HG03175 (cell line): ENCODE measurements around the gene ELMO1.

ENCODE experiments used
- ATAC-seq: cut with Tn5 transposase; IDR thresholded peaks from one replicate; pipeline ENCODE4 v1.9.1; 2021; ENCODE audit warnings: mild to moderate bottlenecking, moderate library complexity; ENCODE audit not compliant: unreplicated experiment

ELMO1 gene

GRCh38 chr7:37433166-37433565 lies 15.5 kb downstream of the ELMO1 start:
- no peak for ATAC-seq

DNA sequence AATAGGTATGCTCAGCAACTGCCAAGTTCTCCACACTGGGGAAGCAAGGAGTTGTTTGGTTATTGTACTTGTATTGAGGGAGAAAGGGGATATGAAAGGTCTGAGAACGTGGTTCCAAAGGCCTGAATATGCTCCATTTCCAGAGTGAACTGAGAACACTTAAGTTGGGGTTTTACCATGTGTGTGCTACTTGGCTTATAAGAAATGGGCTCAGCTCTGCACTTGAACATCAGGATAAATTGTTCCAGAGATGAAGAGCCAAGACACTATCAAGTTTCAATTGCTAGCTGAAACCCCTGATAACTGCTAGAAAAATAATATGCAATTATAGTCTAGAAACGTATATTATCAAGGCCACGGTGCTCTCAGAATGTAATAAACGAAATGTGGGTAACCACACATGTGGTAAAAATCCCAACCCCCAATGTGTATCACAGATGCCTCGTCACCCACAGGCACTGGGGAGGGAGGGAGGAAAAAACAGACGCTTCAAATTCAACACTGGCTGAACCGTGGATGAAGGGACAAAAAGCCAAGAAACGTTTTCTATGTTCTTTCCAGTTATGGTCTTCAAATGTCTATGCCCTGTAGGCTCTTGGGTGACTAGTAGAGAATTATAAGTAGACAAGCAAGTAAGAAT lies 16.3 kb downstream of the ELMO1 start:
- ATAC-seq, result no peak

DNA sequence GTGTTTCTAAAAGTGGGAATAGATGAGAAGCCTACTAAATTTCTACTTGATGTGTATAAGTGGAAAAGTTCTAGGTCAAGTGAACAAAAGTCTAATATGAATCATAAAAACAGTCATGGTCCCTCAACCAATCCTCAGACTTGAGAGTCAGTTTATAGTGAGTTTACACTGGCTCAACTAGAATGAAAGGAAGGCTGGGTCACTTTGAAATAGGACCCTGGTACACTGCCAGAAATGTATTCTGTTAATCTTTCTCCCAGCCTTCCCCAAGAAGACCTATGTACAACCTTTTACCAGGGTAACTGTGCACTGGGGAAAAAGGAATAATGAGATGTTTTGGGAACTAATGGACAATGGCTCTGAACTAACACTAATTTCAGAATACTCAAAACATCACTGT lies 17.3 kb downstream of the ELMO1 start:
- ATAC-seq, result no peak

DNA sequence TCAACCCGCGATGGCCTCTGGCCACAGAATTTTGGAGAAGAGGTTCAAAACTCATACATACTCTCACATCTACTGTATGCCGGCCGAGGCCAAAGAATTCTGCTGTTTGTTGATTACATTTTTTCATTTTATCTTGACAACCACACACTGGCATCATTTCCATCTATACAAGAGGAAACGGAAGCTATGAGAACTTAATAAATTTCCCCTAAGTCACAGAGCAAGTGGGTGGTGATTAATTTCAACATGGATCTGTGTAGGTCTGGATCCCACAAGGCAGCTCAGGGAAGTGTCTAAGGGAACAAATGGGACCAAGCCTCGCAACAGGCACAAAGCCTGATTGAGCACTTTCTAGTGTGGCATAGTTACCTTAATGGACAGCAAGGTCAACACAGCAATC lies 18.0 kb downstream of the ELMO1 start:
- ATAC-seq, result no peak

DNA sequence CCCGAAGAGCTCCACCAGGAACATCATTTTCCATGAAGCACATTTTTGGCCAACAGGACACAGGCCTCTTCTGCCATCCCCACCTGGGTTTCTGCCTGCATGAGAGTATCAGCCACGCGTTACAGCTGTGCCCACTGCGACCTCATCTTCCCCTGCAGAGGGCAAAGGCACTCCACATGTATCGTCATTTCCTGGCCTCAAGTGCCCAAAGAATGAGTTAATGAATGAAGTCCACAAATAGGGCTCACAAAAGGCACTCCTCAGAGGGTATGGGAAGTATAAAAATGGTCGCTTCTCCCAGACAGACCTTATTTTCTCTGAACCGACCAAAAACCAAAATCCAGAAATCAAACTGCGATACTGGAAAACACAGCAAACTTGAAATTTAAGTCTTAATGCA lies 18.5 kb downstream of the ELMO1 start:
- no peak for ATAC-seq

- no peak for ATAC-seq
These were observed 19.3 kb downstream of the ELMO1 start for GRCh38 chr7:37429435-37429791.

GRCh38 chr7:37428681-37429434 lies 19.8 kb downstream of the ELMO1 start:
- ATAC-seq, result no peak

DNA sequence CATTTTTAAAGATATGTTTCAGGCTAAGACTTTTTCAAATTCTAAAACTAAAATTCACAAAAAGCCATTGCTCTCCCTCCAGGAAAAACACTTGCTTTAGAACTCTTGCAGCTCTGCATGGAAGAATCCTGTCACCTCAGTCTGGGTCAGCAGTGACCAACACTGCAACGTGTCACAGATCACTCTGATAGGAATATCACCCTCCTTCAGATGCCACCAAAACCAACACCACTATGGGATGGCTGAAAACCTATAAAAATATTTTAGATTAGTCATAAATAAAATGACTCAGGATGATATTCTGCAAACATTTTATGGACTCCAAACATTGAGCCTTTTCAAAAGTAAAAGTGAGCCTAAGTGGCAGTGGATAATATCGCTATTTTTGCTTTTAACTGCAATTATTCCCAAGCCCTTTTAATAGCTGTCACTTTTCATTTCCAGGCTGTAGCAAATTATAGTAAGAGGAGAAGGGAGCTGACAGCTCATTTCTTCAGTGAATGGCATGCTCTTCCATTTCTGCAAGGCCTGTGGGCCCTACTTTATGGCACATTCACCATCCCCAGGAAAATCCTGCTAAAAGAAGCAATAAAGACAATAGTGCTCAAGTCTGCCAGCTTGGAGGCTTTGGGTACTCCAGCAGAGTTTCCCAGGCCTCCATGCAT lies 21.3 kb downstream of the ELMO1 start:
- ATAC-seq, result no peak

DNA sequence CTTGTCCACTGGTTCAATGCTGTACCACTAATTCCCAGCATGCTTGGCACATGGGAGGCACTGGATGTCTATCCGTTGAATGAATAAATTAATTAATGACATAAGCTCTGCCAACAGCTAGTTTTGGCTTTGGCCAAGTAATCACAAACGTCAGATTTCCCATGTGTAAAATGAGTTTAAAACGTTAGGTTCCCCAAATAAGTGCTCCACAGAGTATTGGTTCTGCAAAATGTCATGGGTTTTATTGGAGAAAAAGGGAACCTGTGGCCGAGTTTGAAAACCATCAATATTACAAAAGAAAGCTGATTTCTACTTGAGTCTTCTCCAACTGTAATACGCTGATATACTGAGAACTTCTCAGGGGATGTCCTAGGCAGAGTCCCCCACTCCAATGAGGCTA lies 23.2 kb downstream of the ELMO1 start:
- no peak for ATAC-seq

DNA sequence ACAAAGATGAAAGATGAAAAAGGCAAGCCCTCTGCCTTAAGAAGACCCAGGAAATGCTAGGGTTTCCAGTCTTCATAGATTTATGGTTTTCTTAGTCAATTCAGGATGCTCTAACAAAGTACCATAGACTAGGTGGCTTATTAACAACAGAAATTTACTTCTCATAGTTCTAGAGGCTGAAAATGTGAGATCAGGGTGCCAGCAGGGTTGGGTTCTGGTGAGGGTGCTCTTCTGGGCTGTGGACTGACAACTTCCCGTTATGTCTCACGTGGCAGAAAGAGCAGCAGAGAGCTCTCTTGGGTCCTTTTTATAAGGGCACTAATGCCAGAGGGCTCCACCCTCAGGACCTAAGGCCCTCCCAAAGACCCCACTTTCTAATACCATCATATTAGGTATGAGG lies 23.7 kb downstream of the ELMO1 start:
- no peak for ATAC-seq

DNA sequence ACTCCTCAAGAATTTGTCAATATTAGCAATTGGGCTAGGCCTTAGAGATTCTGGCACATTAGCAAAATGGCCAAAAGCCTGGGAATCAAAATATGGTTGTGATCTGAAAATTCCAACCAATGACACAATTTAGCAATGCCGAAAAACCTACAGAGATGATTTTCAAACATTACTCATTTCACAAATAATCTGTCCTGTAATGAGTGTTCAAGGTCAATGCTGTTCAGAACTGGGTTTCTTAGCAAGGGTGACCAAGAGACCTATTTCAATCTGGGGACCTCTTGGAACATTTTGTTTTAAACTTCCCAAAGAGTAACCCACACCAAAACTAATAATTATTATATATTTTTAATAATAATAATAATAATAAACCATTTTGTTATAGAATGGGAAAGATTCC lies 24.1 kb downstream of the ELMO1 start:
- ATAC-seq, result no peak

DNA sequence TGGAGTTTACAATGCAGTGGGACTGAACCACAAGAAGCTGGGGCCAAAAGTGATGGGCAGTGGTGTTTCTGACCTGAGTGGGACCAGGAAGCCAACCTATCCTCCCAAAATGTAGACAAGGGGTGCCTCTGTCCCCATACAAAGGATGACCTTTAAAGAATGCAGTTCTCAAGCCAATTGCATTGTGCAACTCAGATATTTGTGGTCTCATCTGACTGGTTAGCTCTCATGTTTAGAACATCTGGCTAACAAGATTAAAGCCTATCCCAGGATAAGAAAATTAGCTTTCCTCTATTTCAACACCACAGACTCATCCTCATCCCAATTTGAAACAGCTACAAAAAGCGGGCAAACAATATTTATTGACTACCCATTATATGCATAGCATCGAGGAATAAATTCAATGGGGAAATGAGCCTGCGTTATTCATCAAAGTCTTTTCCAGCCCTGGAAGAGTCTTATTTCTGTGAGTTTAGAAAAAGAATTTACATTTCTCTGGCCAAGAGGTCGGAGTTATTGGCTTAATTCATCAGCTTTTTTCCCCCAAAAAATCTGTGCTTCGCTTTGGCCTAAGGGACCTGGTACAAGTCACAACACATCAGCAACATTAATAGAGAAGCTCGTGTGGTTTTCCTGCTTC lies 26.7 kb downstream of the ELMO1 start:
- no peak for ATAC-seq

DNA sequence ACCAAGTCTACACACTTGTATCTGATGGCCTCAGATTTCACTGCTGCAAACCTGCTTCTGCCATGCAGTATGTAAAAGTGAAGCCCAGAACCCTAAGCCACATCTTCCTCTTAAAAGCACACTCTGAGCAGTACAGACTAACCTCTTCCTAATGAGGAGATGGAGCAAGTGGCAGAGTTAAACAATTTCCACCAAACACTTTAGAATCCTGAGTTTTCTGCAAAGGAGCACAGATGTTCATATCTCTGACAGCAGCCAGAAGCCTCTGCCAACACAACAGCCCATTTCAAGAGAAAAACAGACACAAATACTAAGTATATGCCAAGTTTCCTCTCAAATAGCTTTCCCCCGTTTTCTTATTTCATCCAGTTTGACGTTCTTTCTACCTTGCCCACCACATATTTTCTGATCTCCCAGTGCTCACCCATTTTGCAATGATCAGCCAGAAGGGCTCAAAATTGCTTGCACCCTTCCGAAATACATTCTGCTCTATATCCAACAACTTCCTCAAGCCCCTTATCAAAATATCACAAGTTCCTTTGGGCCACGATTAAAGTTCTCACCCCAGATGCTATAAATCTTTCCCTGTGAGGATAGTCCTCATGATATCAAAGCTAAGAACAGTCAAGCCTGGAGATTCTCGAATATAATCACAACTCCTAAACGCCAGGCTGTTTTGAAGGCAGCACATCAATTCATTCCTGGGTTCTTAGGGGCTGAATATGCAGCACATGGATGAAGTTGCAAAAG lies 27.5 kb downstream of the ELMO1 start:
- no peak for ATAC-seq

DNA sequence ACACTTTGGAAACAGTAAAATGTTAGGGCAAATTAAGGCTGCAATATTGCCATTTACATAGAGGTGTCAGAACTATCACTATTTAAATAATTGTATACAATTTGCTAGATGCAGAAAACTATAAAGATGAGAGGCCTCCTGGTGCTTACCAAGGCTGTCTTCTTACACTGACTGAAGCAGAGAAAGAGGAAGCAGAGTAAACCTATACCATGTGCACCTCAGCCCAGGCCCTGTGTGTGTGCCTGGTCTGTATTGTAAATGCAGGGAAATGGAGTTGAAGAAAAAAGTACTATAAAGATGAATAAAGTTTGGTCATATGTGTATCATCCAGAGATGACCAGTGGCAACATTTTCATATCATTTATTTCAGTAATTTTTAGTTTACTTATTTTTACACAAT lies 29.2 kb downstream of the ELMO1 start:
- no peak for ATAC-seq

GRCh38 chr7:37418381-37418780 lies 30.3 kb downstream of the ELMO1 start:
- ATAC-seq, result no peak

DNA sequence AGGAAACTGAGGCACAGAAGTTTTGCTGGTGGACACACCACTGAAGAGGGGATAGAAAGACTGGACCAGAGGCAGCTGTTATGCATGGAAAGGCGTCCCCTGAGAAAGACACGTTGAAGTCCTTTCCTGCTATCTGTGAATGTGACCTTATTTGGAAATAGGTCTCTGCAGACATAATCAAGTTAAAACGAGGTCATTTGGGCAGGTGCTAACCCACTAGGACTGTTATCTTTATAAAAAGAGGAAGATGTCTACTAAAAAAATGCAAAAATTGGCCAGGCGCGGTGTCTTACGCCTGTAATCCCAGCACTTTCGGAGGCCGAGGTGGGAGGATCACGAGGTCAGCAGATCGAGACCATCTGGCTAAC lies 31.6 kb downstream of the ELMO1 start:
- no peak for ATAC-seq

DNA sequence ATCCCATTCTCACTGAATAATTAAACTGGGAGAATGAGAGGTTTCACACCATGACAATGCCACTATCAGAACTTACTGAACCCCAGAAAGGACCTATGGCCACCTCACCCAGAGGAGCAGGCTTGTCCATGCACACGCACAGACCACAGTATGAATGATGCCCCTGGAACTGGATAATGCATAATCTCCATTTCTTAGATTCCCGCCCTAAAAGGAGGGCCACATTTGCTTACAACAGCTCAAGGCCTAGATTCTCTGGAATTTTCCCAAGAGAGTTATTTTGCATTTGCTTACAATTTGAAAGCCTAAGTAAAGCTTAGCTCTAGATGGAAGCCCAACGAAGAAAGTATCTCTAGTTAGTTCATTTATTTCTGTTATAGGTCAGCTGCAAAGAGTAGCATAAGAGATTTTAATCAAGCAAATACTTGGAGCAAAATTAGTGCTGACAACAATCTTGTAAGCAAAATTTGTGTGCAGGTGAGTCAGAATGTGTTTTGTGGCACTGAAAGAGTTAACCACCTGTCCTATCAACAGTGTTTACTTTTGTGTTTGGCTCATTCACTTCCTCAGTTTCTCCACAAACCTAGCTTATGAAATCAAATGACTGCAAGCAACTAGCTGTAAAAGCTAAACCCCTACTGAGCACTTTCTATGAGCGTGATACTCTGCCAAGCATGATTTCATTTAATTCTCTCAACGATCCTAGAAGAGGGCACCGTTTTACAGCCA lies 32.1 kb downstream of the ELMO1 start:
- no peak for ATAC-seq

DNA sequence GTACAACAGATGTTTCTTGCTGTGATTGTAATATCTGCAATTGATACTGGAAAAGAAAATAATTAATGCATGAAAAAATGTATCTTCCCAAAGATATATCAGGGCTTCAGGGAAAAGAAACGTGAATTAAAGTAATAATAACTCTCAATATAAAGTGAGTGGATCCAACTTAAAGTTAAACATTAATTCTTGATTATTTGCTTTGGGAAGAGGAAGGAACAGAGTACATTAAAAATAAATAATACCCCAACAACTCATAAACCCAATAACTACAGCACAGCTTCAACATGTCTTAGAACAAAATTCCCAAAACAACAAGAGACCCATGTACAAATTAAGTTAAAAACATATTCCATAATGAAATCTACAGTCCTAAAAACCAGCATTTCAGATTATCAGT lies 33.0 kb downstream of the ELMO1 start:
- no peak for ATAC-seq

DNA sequence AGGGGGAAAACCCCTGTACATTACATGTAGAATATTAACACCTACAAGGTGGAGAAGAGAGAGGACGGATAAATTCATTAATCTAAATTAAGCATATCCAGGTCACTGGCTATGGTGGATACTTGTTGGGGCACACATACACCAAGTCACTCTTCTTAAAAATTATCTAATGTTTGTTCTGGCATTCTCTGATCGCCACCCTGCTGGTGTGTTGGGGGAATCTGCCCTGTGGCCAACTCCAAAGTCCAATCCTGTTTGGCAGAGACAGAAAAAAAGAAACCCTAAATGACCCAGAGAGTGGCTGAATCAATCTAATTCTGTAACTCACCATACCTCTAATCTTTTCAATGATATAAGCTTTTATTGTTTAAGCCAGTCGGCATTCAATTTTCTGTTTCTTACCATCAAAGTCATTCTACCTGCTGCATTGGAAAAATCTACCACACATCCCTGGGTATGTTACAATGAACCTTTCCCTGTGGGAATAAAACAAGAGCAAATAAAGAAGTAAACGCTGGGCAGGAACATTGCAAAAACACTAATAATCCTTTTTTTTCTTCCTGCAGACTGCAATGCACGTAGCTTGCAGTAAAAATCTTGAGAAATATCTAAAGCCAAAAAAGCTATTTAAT lies 34.2 kb downstream of the ELMO1 start:
- ATAC-seq, result no peak

GRCh38 chr7:37411444-37412034 lies 37.1 kb downstream of the ELMO1 start:
- no peak for ATAC-seq
